IPS DF 4.7 (cell line): ENCODE results near the gene KLHL24.
A peak's percentile ranks its signal among the peaks of the same experiment; 100 is the strongest.
"Not testable (repeated sequence)": the region's sequence is repeated elsewhere in the genome, so short reads cannot be mapped to it uniquely, and the experiment has no call there.

Experiments used
- DNase-seq: peaks from one replicate; pipeline ENCODE4 v3.0.0-alpha.2; 2013; ENCODE audit warnings: low spot score; ENCODE audit errors: extremely low read depth

Gene KLHL24

GRCh38 chr3:183635107-183635430 is 354 bp upstream of the KLHL24 start:
- no peak for DNase-seq

DNA sequence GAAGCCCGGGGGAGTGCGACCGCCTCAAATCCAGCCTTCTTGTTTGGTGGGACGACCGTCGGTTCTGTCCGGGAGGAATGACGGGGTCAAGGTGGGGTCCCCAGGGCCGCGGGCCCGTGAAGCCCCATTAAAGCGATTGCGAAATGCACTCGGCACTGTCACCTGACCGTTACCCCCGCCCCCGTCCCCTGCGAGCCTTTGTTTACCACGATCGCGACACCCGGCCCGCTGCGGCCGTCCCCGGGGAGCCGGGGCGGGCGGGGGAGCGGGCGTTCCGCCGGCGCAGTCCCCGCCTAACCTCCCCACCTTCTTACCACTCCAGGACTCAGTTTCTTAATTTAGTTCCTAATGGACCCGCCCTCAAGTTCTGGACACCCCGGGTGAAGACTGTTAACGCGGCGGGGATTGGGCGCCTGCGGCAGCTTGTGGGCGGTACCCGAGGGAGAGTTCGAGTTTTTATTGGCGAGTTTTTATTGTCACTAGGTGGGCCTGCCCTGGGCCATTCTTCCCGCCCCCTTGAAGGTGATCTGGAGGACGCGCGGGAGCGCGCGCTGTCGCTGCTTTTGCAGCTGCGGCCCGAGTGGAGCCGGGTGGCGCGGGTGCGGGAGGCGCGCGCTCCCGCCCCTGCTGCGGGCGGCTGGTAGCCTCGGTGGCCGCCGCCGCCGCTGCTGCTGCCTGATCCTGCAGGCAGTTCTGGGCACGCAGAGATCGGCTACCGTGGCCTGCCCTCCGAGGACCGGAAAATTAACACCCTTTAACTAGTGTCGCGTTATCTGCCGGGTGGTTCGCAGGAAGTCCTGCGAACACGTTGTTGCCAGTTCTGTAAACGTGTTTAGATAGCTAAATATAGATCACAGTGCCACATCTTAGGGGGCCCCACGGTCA is 1.0 kb downstream of the KLHL24 start:
- DNase-seq, result peak; percentile 93

- no peak for DNase-seq
Observed at GRCh38 chr3:183637106-183637486, 1.7 kb downstream of the KLHL24 start.

GRCh38 chr3:183637633-183638032 is 2.2 kb downstream of the KLHL24 start:
- not testable (repeated sequence) for DNase-seq

GRCh38 chr3:183638101-183638852 is 2.9 kb downstream of the KLHL24 start:
- no peak for DNase-seq

GRCh38 chr3:183640635-183641034 is 5.2 kb downstream of the KLHL24 start:
- not testable (repeated sequence) for DNase-seq

DNA sequence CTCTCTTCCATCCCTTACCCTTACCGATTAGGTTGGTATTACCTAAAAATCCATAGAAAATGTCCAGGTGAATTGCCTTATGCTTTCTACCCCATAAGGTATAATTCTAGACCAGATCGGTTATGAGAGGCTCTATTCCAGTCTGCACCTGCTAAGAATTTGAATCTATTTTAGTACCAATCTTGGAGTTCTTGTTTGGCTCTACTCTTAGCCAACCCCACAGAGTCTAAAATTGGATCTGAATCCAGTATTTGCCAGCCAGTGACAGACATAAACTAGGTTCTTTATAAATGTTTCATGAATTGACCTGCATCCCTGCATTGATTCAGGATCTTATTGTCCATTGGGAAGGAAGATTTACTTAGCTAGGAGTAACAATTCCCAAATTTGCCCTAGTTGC is 6.5 kb downstream of the KLHL24 start:
- no peak for DNase-seq

DNA sequence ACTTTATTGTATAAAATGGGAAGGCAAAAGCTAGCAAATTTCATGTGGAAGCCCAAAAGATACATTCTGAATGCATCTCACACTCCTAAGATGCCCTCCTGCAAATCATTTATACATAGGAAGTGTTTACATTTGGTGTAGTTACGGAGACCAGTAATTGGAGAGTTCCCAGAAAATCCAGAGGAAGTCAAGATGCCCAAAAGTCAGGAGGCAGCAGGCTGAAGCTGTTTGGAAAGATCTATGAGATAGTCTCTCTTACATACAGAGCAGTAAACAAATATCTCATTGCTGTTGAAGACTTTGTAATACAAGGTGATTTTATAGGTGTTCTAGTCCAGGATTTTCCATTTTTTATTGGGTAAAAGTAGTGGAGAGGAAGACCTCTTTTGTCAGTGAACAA is 8.8 kb downstream of the KLHL24 start:
- no peak for DNase-seq

DNA sequence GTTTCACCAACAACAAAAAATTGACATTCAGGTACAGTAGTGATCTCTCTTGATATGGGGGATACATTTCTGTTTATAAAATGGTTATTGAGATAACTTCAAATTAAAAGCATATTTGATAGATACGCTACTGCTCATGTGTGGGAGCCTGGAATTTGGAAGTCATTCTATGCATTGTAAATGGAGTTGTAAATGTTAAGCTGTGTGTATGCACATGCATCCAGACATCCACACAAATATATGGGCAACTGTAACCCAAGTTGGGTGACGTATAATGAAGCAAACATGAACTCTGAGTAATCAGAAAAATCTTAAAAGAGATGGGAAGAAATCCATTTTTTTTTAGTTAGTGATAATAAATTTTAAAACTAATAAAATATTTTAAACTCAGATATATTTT is 9.8 kb downstream of the KLHL24 start:
- DNase-seq, result no peak

- no peak for DNase-seq
Observed at GRCh38 chr3:183650554-183650953, 15.1 kb downstream of the KLHL24 start.

- no peak for DNase-seq
Observed at GRCh38 chr3:183653209-183654064, 18.0 kb downstream of the KLHL24 start.

- no peak for DNase-seq
Observed at GRCh38 chr3:183654727-183655126, 19.3 kb downstream of the KLHL24 start.

GRCh38 chr3:183662099-183662498 is 26.7 kb downstream of the KLHL24 start:
- no peak for DNase-seq

- DNase-seq, result no peak
Observed at GRCh38 chr3:183664913-183665381, 29.5 kb downstream of the KLHL24 start.

DNA sequence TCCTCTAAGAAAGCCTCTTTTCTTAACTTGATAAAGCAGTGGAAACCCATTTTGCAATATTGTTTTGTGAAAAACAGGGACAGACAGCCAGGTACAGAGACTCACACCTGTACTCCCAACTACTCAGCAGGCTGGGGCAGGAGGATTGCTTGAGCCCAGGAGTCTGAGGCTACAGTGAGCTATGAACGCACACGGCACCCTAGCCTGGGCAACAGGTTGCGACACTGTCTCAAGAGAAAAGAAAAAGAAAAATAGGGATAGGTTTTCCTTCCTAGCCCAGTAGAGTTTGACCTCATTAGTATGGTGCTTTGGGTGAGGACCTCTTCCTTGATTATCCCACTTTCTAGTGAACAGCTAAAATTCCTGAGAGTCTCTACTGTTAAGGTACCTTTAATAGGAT is 44.6 kb downstream of the KLHL24 start:
- DNase-seq, result no peak

- no peak for DNase-seq
Observed at GRCh38 chr3:183687705-183688104, 52.3 kb downstream of the KLHL24 start.

GRCh38 chr3:183688874-183689273 is 53.5 kb downstream of the KLHL24 start:
- DNase-seq, result no peak

DNA sequence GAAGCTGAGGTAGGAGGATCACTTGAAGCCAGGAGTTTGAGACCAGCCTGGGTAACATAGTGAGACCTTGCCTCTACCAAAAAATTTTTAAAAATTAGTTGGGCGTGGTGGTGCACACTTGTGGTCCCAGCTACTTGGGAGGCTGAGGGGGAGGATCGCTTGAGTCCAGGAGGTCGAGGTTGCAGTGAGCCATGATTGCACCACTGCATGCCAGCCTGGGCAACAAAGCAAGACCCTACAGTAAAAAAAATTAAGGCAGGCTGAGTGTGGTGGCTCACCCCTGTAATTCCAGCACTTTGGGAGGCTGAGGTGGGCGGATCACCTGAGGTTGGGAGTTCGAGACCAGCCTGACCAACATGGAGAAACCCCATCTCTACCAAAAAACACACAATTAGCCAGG is 54.2 kb downstream of the KLHL24 start:
- not testable (repeated sequence) for DNase-seq

DNA sequence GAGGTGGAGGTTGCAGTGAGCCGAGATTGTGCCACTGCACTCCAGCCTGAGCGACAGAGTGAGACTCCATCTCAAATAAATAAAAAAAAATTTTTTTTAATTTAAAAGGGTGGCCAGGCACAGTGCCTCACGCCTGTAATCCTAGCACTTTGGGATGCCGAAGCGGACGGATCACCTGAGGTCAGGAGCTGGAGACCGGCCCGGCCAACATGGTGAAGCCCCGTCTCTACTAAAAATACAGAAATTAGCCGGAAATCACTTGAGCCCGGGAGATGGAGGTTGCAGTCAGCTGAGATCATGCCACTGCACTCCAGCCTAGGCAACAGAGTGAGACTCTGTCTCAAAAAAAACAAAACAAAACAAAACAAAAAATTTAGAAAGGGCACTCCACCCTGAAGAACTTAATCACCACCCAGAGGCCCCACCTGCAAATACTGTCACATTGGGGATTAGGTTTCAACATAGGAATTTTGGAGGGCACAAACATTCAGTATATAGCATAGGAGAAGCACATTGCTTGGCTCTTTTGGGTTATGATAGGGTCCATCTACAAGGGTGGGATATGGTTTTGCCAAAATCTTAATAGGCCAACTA is 55.1 kb downstream of the KLHL24 start:
- DNase-seq, result no peak

DNA sequence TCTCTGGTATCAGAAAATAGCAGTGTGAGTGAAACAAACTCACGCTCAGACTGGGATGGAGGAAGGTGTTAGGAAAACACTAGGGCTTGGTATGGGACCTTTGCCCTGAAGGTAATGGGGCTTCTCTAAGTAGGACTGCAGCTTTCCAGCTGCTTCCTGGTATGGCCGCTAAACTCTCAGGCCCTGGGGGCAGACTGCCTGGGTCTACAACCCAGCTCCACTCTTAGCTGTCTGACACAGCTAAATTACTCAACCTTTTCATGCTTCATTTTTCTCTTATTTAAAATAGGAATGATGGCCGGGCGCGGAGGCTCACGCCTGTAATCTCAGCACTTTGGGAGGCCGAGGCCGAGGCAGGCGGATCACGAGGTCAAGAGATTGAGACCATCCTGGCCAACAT is 57.0 kb downstream of the KLHL24 start:
- no peak for DNase-seq
